GM12878 (cell line): ENCODE results near the gene PRR35. TPM values are rescaled to one million over a fixed set of nuclear protein-coding genes. Genes with fewer than 3 reads are reported as not detected.

Source experiments
- ATAC-seq: fragments of 200-7000 bp; cut with Tn5 transposase; 3 replicates; pipeline ENCODE4 v1.9.1; 2020; ENCODE audit warnings: mild to moderate bottlenecking, moderate library complexity
- BruUV-seq: library from RNA; stranded (reverse); fragments of 400-500 nt; replicated peaks from 2 replicates; lab custom pipeline; 2021; lab: Mats Ljungman, UMichigan
- CTCF ChIA-PET: fragments of 300-600 bp; sonication (Branson Sonifier 250); formaldehyde crosslinking; extraction: SDS; loops from one replicate; lab custom pipeline; 2021; ENCODE audit warnings: inconsistent platforms; lab: Yijun Ruan, JAX
- POLR2A ChIA-PET: fragments of 350-600 bp; formaldehyde crosslinking; extraction: SDS; loops from one replicate; lab custom pipeline; 2021; ENCODE audit warnings: inconsistent platforms; lab: Charles Lee
- RAD21 ChIA-PET: fragments of 300-600 bp; sonication (Branson Sonifier 250); formaldehyde crosslinking; loops from one replicate; lab custom pipeline; 2023; ENCODE audit warnings: antibody characterized with exemption; ENCODE audit not compliant: unreplicated experiment; lab: Charles Lee
- SMC1A ChIA-PET: fragments of 300-600 bp; sonication (Branson Sonifier 250); formaldehyde crosslinking; loops from one replicate; lab custom pipeline; 2023; ENCODE audit not compliant: unreplicated experiment, uncharacterized antibody; lab: Charles Lee
- DNase-seq: peaks from one replicate; pipeline ENCODE4 v3.0.0-alpha.2; 2011; ENCODE audit warnings: low read depth, low spot score
- FAIRE-seq: peaks from 3 replicates; lab custom pipeline; 2011; peaks lifted over from hg19 to GRCh38; lab: Jason Lieb, UNC
- H2AFZ ChIP-seq: 2 replicates; pipeline ENCODE4 v1.6.0; 2011; ENCODE audit warnings: low read depth, low read length, control low read depth; ENCODE audit not compliant: control insufficient read depth
- H3K27ac ChIP-seq: 2 replicates; pipeline ENCODE4 v1.5.1; 2011; ENCODE audit warnings: control low read depth; ENCODE audit not compliant: control insufficient read depth, insufficient read depth
- H3K27me3 ChIP-seq, 2 experiments: replicated peaks in 1 of 2; 2 replicates each; pipeline versions ENCODE4 v1.6.0 to v1.6.1; 2011; ENCODE audit warnings: low read length in 1 of 2; ENCODE audit not compliant: control insufficient read depth in 2 of 2, insufficient read depth in 2 of 2
- H3K36me3 ChIP-seq, 2 experiments: 2 replicates each; pipeline ENCODE4 v1.5.1; 2011; ENCODE audit warnings: low read length in 1 of 2; ENCODE audit not compliant: control insufficient read depth in 2 of 2, insufficient read depth in 2 of 2
- H3K4me1 ChIP-seq: 2 replicates; pipeline ENCODE4 v1.6.1; 2011; ENCODE audit warnings: mild to moderate bottlenecking, low read length, moderate library complexity, mixed read lengths; ENCODE audit not compliant: control insufficient read depth, insufficient read depth
- H3K4me2 ChIP-seq: 2 replicates; pipeline ENCODE4 v1.6.0; 2011; ENCODE audit warnings: control low read depth; ENCODE audit not compliant: control insufficient read depth, insufficient read depth
- H3K4me3 ChIP-seq: fragments of 200-600 bp; sonication (generic); 2 replicates; pipeline ENCODE4 v1.5.1; 2016
- H3K79me2 ChIP-seq: 2 replicates; pipeline ENCODE4 v1.6.0; 2011; ENCODE audit warnings: low read length; ENCODE audit not compliant: control insufficient read depth, insufficient read depth
- H3K9ac ChIP-seq: 2 replicates; pipeline ENCODE4 v1.8.0; 2011; ENCODE audit warnings: low read length, control low read depth, mixed read lengths; ENCODE audit not compliant: control insufficient read depth, insufficient read depth
- H3K9me3 ChIP-seq: replicated peaks from 3 replicates; pipeline ENCODE4 v1.5.1; 2011; ENCODE audit warnings: mild to moderate bottlenecking, low read length; ENCODE audit not compliant: control insufficient read depth, insufficient read depth
- H4K20me1 ChIP-seq: 2 replicates; pipeline ENCODE4 v1.6.0; 2011; ENCODE audit not compliant: control insufficient read depth, insufficient read depth
- CBFB ChIP-seq: IDR thresholded peaks from 2 replicates; pipeline ENCODE4 v1.6.1; 2016; ENCODE audit warnings: antibody characterized with exemption, low read depth
- CHD1 ChIP-seq: IDR thresholded peaks from 2 replicates; pipeline ENCODE4 v1.6.1; 2012; ENCODE audit warnings: low read depth, low read length, improper control_type of control experiment
- E2F8 ChIP-seq: fragments of 450-650 bp; IDR thresholded peaks from 2 replicates; pipeline ENCODE4 v1.6.1; 2018; ENCODE audit warnings: mild to moderate bottlenecking, low read depth, moderate library complexity; ENCODE audit not compliant: partially characterized antibody
- ESRRA ChIP-seq: IDR thresholded peaks from 2 replicates; pipeline ENCODE4 v1.6.1; 2012; ENCODE audit warnings: mild to moderate bottlenecking, low read length, improper control_type of control experiment
- FOS ChIP-seq: IDR thresholded peaks from 3 replicates; pipeline ENCODE4 v1.6.1; 2011; ENCODE audit warnings: borderline replicate concordance; ENCODE audit not compliant: insufficient read length; ENCODE audit errors: extremely low read depth
- IRF4 ChIP-seq: IDR thresholded peaks from 2 replicates; pipeline ENCODE4 v1.6.1; 2011; ENCODE audit warnings: low read depth, low read length
- KAT2A ChIP-seq: conservative IDR thresholded peaks from 2 replicates; pipeline ENCODE4 v1.6.1; 2011; ENCODE audit warnings: low read depth, low read length; ENCODE audit not compliant: control insufficient read depth
- MYB ChIP-seq: fragments of 150-350 bp; IDR thresholded peaks from 2 replicates; pipeline ENCODE4 v1.6.1; 2014; ENCODE audit warnings: mild to moderate bottlenecking, low read depth, low read length, borderline replicate concordance
- MYC ChIP-seq: IDR thresholded peaks from 2 replicates; pipeline ENCODE4 v1.6.1; 2011; ENCODE audit warnings: mild to moderate bottlenecking, low read length, moderate library complexity, inconsistent platforms; ENCODE audit not compliant: insufficient read depth, insufficient replicate concordance, insufficient read length, severe bottlenecking
- SKIL ChIP-seq: fragments of 450-650 bp; IDR thresholded peaks from 2 replicates; pipeline ENCODE4 v1.6.1; 2017; ENCODE audit warnings: mild to moderate bottlenecking, low read depth, inconsistent platforms; ENCODE audit not compliant: poor library complexity, severe bottlenecking
- SUPT20H ChIP-seq: IDR thresholded peaks from 2 replicates; pipeline ENCODE4 v1.6.1; 2011; ENCODE audit warnings: low read depth, mild to moderate bottlenecking, low read length, moderate library complexity, borderline replicate concordance; ENCODE audit not compliant: control insufficient read depth
- TARDBP ChIP-seq: IDR thresholded peaks from 2 replicates; pipeline ENCODE4 v1.6.1; 2016; ENCODE audit warnings: borderline replicate concordance
- TCF12 ChIP-seq: IDR thresholded peaks from 2 replicates; pipeline ENCODE4 v1.6.1; 2011; ENCODE audit warnings: low read depth, mild to moderate bottlenecking, low read length
- USF1 ChIP-seq: IDR thresholded peaks from 2 replicates; pipeline ENCODE4 v1.6.1; 2011; ENCODE audit warnings: borderline replicate concordance, low read depth, mild to moderate bottlenecking, moderate library complexity, mixed read lengths, low read length; ENCODE audit not compliant: insufficient read depth; ENCODE audit errors: extremely low read length
- WGBS: methylation state at CpG from one replicate; pipeline ENCODE4 v1.1.6; 2016; ENCODE audit warnings: low lambda C conversion rate; ENCODE audit not compliant: insufficient replicate concordance, insufficient coverage; ENCODE audit errors: missing lambda C conversion rate; 5-methylcytosine and 5-hydroxymethylcytosine counted together
- in situ Hi-C: fragments of 300-500 bp; cut with MboI; formaldehyde crosslinking; loops from 9 replicates; pipeline ENCODE4 v1.14.3; 2018; ENCODE audit warnings: mixed read lengths
- intact Hi-C: fragments of 100-400 bp; cut with micrococcal nuclease; formaldehyde crosslinking; loops from one replicate; pipeline ENCODE4 v1.14.2; 2022; ENCODE audit not compliant: unreplicated experiment
- polyA plus RNA-seq, 11 experiments: library from polyadenylated mRNA; depleted of rRNA in 4 of 11; unstranded in 6 of 11; stranded (reverse) in 5 of 11; fragments of >200 nt; fragmentation: Nextera tagmentation in 4 of 11; fragmentation: Illumina TruSeq in 1 of 11; extraction: Ambion mirVana in 4 of 11; extraction: Trizol in 1 of 11; gene quantifications; 1 replicate in 1 of 11; 2 replicates in 10 of 11; pipeline versions ENCODE4 v1.2.1 to v1.2.3, GENCODE V29; 2011 to 2016; ENCODE audit warnings: inconsistent platforms in 2 of 11, missing spikeins in 2 of 11, low read depth in 1 of 11
- total RNA-seq, 4 experiments: library from RNA; depleted of rRNA in 3 of 4; stranded (reverse); fragments of >200 nt in 3 of 4; fragmentation: Illumina TruSeq in 1 of 4; extraction: Trizol in 1 of 4; gene quantifications; 2 replicates each; pipeline versions ENCODE4 v1.2.1 to v1.2.3, GENCODE V29; 2013 to 2021

The PRR35 gene
- total and polyA plus RNA-seq, 10 of the 15 experiments (the other 5 are each of a cell fraction or from before 2014, with no cell fraction given), result not detected

GRCh38 chr16:603933-604332, 43.7 kb downstream of the PRR35 start:
- 70% methylated on average over 4 of the region's 5 CpGs for WGBS
- POLR2A ChIA-PET, result no interaction called here
- DNase-seq, result no peak
- RAD21 ChIA-PET, result no interaction called here
- H3K9ac ChIP-seq, result no peak overlapping the region
- no peak for ATAC-seq
- H3K36me3 ChIP-seq, result peaks cover 0 to 4% of the 10 kb centered on the region in 2 experiments; a peak in 2 of 4 replicates
- TF ChIP-seq CHD1 (no peak), MYB (no peak), TCF12 (no peak), FOS (no peak), SKIL (no peak), IRF4 (no peak), SUPT20H (no peak), KAT2A (no peak), MYC (no peak), ESRRA (no peak), E2F8 (no peak), USF1 (no peak), CBFB (no peak), TARDBP (no peak)
- SMC1A ChIA-PET, result no interaction called here
- no peak overlapping the region for H3K4me2 ChIP-seq
- peaks cover 3% of the 10 kb centered on the region; the same call in 1 of the 3 replicates for H3K9me3 ChIP-seq
- no peaks in the 10 kb centered on the region for H4K20me1 ChIP-seq
- CTCF ChIA-PET, result no interaction called here
- BruUV-seq, result no TSS peak
- intact Hi-C loops (no loop called here), in situ Hi-C loops (no loop called here)
- no peak overlapping the region for H3K27ac ChIP-seq
- no peak overlapping the region for H3K4me3 ChIP-seq
- H3K79me2 ChIP-seq, result no peaks in the 10 kb centered on the region
- FAIRE-seq, result no peak
- H3K27me3 ChIP-seq, result no peaks in the 10 kb centered on the region
- no peaks in the 10 kb centered on the region for H3K4me1 ChIP-seq
- no peak overlapping the region for H2AFZ ChIP-seq
